HEK293 (cell line): ENCODE results near the gene CATSPERE.

Experiments
- CTCF ChIA-PET: fragments of 350-600 bp; formaldehyde crosslinking; extraction: SDS; loops from one replicate; lab custom pipeline; 2021; ENCODE audit warnings: antibody characterized with exemption; lab: Yijun Ruan, JAX
- POLR2A ChIA-PET: fragments of 300-600 bp; formaldehyde crosslinking; extraction: SDS; loops from one replicate; lab custom pipeline; 2020; ENCODE audit warnings: antibody characterized with exemption, inconsistent platforms; lab: Yijun Ruan, JAX
- H3K27ac ChIP-seq: fragments of 200-500 bp; sonication (Bioruptor generic); 2 replicates; pipeline ENCODE4 v1.5.1; 2014; ENCODE audit warnings: low read depth, low read length, control low read depth, inconsistent platforms; ENCODE audit errors: extremely low read depth
- H3K36me3 ChIP-seq, 2 experiments: fragments of 200-500 bp in 1 of 2; sonication (Bioruptor generic) in 1 of 2; 1 replicate in 1 of 2; 2 replicates in 1 of 2; pipeline ENCODE4 v1.5.1; 2014 to 2017; ENCODE audit warnings: inconsistent platforms in 2 of 2, low read length in 2 of 2; ENCODE audit not compliant: control insufficient read depth in 2 of 2, insufficient read depth in 1 of 2
- H3K4me1 ChIP-seq: fragments of 200-500 bp; sonication (Bioruptor generic); 2 replicates; pipeline ENCODE4 v1.5.1; 2014; ENCODE audit warnings: mild to moderate bottlenecking, low read length, inconsistent platforms; ENCODE audit not compliant: control insufficient read depth, insufficient read depth
- H3K4me3 ChIP-seq: 2 replicates; pipeline ENCODE4 v1.5.1; 2011; ENCODE audit warnings: low read depth, mild to moderate bottlenecking, control low read depth, low read length, moderate library complexity
- H3K9me3 ChIP-seq: fragments of 200-500 bp; sonication (Bioruptor generic); 2 replicates; pipeline ENCODE4 v1.5.1; 2014; ENCODE audit warnings: low read depth, low read length, inconsistent platforms; ENCODE audit not compliant: control insufficient read depth, insufficient read depth
- GLIS1 ChIP-seq: fragments of 450-650 bp; formaldehyde crosslinking; IDR thresholded peaks from 2 replicates; pipeline ENCODE4 v1.5.1; 2016; ENCODE audit warnings: missing biosample characterization, missing genetic modification characterization
- KLF16 ChIP-seq: fragments of 450-650 bp; formaldehyde crosslinking; IDR thresholded peaks from 2 replicates; pipeline ENCODE4 v1.5.1; 2017; ENCODE audit warnings: missing biosample characterization, missing genetic modification characterization
- KLF9 ChIP-seq: fragments of 450-650 bp; formaldehyde crosslinking; IDR thresholded peaks from 2 replicates; pipeline ENCODE4 v1.5.1; 2016; ENCODE audit warnings: missing biosample characterization, missing genetic modification characterization, low read depth
- MEIS1 ChIP-seq: sonication (generic); formaldehyde crosslinking; IDR thresholded peaks from 2 replicates; pipeline ENCODE4 v1.8.1; 2022; ENCODE audit warnings: missing genetic modification reagents, mild to moderate bottlenecking, borderline replicate concordance
- SCRT1 ChIP-seq: fragments of 450-650 bp; formaldehyde crosslinking; IDR thresholded peaks from 2 replicates; pipeline ENCODE4 v1.5.1; 2016; ENCODE audit warnings: missing biosample characterization, missing genetic modification characterization, borderline replicate concordance
- SP2 ChIP-seq: fragments of 450-650 bp; formaldehyde crosslinking; IDR thresholded peaks from 2 replicates; pipeline ENCODE4 v1.5.1; 2016; ENCODE audit warnings: missing biosample characterization, missing genetic modification characterization
- SP3 ChIP-seq: fragments of 450-650 bp; formaldehyde crosslinking; IDR thresholded peaks from 2 replicates; pipeline ENCODE4 v1.5.1; 2016; ENCODE audit warnings: missing biosample characterization, missing genetic modification characterization
- ZNF132 ChIP-seq: fragments of 450-650 bp; formaldehyde crosslinking; IDR thresholded peaks from 2 replicates; pipeline ENCODE4 v1.5.1; 2017; ENCODE audit warnings: missing biosample characterization, missing genetic modification characterization, borderline replicate concordance
- ZNF239 ChIP-seq: fragments of 450-650 bp; formaldehyde crosslinking; IDR thresholded peaks from 2 replicates; pipeline ENCODE4 v1.5.1; 2016; ENCODE audit warnings: missing biosample characterization, missing genetic modification characterization
- ZNF24 ChIP-seq: fragments of 450-650 bp; formaldehyde crosslinking; IDR thresholded peaks from 2 replicates; pipeline ENCODE4 v1.5.1; 2016; ENCODE audit warnings: missing biosample characterization, missing genetic modification characterization
- ZNF274 ChIP-seq, 2 experiments: fragments of 200-500 bp in 1 of 2; fragments of 450-650 bp in 1 of 2; sonication (Bioruptor generic) in 1 of 2; formaldehyde crosslinking in 1 of 2; IDR thresholded peaks; 2 replicates each; pipeline versions ENCODE4 v1.5.1 to v1.6.1; 2014 to 2016; ENCODE audit warnings: borderline replicate concordance in 1 of 2, inconsistent platforms in 1 of 2, low read length in 1 of 2, missing biosample characterization in 1 of 2, missing genetic modification characterization in 1 of 2
- ZNF629 ChIP-seq: fragments of 450-650 bp; formaldehyde crosslinking; IDR thresholded peaks from 2 replicates; pipeline ENCODE4 v1.5.1; 2017; ENCODE audit warnings: missing biosample characterization, missing genetic modification characterization
- ZNF658 ChIP-seq: fragments of 450-650 bp; formaldehyde crosslinking; IDR thresholded peaks from 2 replicates; pipeline ENCODE4; 2016; ENCODE audit warnings: missing biosample characterization, missing genetic modification characterization
- ZNF707 ChIP-seq: fragments of 450-650 bp; formaldehyde crosslinking; IDR thresholded peaks from 2 replicates; pipeline ENCODE4 v1.5.1; 2016; ENCODE audit warnings: missing biosample characterization, missing genetic modification characterization
- ZNF777 ChIP-seq: fragments of 450-650 bp; formaldehyde crosslinking; IDR thresholded peaks from 2 replicates; pipeline ENCODE4 v1.5.1; 2017; ENCODE audit warnings: missing biosample characterization, missing genetic modification characterization, borderline replicate concordance
- ZNF791 ChIP-seq: fragments of 450-650 bp; formaldehyde crosslinking; IDR thresholded peaks from 2 replicates; pipeline ENCODE4 v1.5.1; 2016; ENCODE audit warnings: missing biosample characterization, missing genetic modification characterization
- TF ChIP-seq, protein P1 (sequence below): fragments of 450-650 bp; formaldehyde crosslinking; IDR thresholded peaks from 2 replicates; pipeline ENCODE4 v1.5.1; 2017; ENCODE audit warnings: missing biosample characterization, missing genetic modification characterization
- TF ChIP-seq, protein P2 (sequence below): fragments of 450-650 bp; formaldehyde crosslinking; IDR thresholded peaks from 2 replicates; pipeline ENCODE4 v1.5.1; 2016; ENCODE audit warnings: missing biosample characterization, missing genetic modification characterization
- TF ChIP-seq, protein P3 (sequence below): fragments of 450-650 bp; formaldehyde crosslinking; conservative IDR thresholded peaks from 2 replicates; pipeline ENCODE4 v1.5.1; 2016; ENCODE audit warnings: low read depth, missing biosample characterization, missing genetic modification characterization
- TF ChIP-seq, protein P4 (sequence below): fragments of 450-650 bp; formaldehyde crosslinking; optimal IDR thresholded peaks from 2 replicates; pipeline ENCODE3; 2016; ENCODE audit warnings: missing biosample characterization, mild to moderate bottlenecking, missing genetic modification characterization
- TF ChIP-seq, protein P5 (sequence below): fragments of 450-650 bp; formaldehyde crosslinking; IDR thresholded peaks from 2 replicates; pipeline ENCODE4 v1.5.1; 2016; ENCODE audit warnings: missing biosample characterization, missing genetic modification characterization

The CATSPERE gene

DNA sequence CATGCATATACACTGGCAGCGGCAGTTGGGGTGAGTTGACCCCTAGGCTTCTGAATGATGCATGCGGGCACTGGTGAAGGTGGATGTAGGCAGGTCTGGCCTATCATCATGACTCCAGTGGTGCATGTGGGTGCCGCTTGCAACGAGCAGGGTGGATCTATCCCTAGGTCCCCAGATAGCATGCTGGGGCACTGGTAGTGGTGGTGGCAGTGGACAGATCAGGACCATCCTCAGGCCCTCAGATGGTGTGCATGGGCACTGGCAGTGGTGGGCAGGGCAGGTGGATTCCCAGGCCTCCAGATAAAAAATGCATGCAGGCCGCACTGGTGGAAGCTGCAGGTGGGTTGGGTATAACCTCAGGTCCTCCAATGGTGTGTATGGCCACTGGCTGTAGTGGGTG is 52.4 kb downstream of the CATSPERE start:
- ChIA-PET CTCF (interaction anchor here (0.6 kb wide), 1 partner anchor 57 kb away, joined by 3 read pairs; no protein-coding TSS in a partner anchor), POLR2A (no interaction called here)
- no peak overlapping the region for H3K4me3 ChIP-seq
- H3K9me3 ChIP-seq: no peaks in the 10 kb centered on the region
- no peaks in the 10 kb centered on the region for H3K4me1 ChIP-seq
- H3K27ac ChIP-seq: no peak overlapping the region
- H3K36me3 ChIP-seq: no peaks in the 10 kb centered on the region
- TF ChIP-seq, protein P1, sequence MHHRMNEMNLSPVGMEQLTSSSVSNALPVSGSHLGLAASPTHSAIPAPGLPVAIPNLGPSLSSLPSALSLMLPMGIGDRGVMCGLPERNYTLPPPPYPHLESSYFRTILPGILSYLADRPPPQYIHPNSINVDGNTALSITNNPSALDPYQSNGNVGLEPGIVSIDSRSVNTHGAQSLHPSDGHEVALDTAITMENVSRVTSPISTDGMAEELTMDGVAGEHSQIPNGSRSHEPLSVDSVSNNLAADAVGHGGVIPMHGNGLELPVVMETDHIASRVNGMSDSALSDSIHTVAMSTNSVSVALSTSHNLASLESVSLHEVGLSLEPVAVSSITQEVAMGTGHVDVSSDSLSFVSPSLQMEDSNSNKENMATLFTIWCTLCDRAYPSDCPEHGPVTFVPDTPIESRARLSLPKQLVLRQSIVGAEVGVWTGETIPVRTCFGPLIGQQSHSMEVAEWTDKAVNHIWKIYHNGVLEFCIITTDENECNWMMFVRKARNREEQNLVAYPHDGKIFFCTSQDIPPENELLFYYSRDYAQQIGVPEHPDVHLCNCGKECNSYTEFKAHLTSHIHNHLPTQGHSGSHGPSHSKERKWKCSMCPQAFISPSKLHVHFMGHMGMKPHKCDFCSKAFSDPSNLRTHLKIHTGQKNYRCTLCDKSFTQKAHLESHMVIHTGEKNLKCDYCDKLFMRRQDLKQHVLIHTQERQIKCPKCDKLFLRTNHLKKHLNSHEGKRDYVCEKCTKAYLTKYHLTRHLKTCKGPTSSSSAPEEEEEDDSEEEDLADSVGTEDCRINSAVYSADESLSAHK (tag by site-specific recombination): no peak
- TF ChIP-seq ZNF791 (tag by site-specific recombination) (no peak), SCRT1 (no peak), SP2 (tag by site-specific recombination) (no peak), GLIS1 (tag by site-specific recombination) (no peak), SP3 (no peak), MEIS1 (CRISPR knock-in tag) (no peak), ZNF629 (tag by site-specific recombination) (no peak), ZNF239 (tag by site-specific recombination) (no peak), ZNF24 (tag by site-specific recombination) (no peak), KLF9 (tag by site-specific recombination) (no peak)
- TF ChIP-seq, protein P2, sequence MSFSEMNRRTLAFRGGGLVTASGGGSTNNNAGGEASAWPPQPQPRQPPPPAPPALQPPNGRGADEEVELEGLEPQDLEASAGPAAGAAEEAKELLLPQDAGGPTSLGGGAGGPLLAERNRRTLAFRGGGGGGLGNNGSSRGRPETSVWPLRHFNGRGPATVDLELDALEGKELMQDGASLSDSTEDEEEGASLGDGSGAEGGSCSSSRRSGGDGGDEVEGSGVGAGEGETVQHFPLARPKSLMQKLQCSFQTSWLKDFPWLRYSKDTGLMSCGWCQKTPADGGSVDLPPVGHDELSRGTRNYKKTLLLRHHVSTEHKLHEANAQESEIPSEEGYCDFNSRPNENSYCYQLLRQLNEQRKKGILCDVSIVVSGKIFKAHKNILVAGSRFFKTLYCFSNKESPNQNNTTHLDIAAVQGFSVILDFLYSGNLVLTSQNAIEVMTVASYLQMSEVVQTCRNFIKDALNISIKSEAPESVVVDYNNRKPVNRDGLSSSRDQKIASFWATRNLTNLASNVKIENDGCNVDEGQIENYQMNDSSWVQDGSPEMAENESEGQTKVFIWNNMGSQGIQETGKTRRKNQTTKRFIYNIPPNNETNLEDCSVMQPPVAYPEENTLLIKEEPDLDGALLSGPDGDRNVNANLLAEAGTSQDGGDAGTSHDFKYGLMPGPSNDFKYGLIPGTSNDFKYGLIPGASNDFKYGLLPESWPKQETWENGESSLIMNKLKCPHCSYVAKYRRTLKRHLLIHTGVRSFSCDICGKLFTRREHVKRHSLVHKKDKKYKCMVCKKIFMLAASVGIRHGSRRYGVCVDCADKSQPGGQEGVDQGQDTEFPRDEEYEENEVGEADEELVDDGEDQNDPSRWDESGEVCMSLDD (tag by site-specific recombination): no peak
- TF ChIP-seq, protein P3, sequence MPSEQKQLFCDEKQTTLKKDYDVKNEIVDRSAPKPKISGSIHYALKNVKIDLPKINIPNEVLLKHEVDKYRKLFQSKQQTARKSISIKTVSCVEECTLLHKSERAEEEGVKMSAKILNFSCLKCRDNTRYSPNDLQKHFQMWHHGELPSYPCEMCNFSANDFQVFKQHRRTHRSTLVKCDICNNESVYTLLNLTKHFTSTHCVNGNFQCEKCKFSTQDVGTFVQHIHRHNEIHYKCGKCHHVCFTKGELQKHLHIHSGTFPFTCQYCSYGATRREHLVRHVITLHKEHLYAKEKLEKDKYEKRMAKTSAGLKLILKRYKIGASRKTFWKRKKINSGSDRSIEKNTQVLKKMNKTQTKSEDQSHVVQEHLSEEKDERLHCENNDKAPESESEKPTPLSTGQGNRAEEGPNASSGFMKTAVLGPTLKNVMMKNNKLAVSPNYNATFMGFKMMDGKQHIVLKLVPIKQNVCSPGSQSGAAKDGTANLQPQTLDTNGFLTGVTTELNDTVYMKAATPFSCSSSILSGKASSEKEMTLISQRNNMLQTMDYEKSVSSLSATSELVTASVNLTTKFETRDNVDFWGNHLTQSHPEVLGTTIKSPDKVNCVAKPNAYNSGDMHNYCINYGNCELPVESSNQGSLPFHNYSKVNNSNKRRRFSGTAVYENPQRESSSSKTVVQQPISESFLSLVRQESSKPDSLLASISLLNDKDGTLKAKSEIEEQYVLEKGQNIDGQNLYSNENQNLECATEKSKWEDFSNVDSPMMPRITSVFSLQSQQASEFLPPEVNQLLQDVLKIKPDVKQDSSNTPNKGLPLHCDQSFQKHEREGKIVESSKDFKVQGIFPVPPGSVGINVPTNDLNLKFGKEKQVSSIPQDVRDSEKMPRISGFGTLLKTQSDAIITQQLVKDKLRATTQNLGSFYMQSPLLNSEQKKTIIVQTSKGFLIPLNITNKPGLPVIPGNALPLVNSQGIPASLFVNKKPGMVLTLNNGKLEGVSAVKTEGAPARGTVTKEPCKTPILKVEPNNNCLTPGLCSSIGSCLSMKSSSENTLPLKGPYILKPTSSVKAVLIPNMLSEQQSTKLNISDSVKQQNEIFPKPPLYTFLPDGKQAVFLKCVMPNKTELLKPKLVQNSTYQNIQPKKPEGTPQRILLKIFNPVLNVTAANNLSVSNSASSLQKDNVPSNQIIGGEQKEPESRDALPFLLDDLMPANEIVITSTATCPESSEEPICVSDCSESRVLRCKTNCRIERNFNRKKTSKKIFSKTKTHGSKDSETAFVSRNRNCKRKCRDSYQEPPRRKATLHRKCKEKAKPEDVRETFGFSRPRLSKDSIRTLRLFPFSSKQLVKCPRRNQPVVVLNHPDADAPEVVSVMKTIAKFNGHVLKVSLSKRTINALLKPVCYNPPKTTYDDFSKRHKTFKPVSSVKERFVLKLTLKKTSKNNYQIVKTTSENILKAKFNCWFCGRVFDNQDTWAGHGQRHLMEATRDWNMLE (tag by site-specific recombination): no peak
- TF ChIP-seq, protein P4, sequence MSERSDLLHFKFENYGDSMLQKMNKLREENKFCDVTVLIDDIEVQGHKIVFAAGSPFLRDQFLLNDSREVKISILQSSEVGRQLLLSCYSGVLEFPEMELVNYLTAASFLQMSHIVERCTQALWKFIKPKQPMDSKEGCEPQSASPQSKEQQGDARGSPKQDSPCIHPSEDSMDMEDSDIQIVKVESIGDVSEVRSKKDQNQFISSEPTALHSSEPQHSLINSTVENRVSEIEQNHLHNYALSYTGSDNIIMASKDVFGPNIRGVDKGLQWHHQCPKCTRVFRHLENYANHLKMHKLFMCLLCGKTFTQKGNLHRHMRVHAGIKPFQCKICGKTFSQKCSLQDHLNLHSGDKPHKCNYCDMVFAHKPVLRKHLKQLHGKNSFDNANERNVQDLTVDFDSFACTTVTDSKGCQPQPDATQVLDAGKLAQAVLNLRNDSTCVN (tag by site-specific recombination): no peak

DNA sequence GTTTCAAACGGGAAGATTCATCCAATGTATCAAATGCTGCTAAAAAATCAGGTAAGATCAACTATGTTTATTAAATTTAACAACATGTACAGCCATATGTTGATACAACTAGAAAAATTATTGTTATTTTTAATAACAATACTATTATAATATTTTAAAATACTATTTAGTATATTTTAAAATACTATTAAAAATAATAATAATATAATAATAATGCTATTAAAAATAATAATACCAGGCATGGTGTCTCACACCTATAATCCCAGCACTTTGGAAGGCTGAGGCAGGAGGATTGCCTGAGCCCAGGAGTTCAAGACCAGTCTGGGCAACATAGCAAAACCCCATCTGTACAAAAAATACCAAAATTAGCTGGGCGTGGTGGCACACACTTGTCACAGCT is 54.6 kb downstream of the CATSPERE start:
- no peaks in the 10 kb centered on the region for H3K4me1 ChIP-seq
- CTCF ChIA-PET: no interaction called here
- POLR2A ChIA-PET: no interaction called here
- no peak for TF ChIP-seq ZNF658 (tag by site-specific recombination)
- no peak for TF ChIP-seq SP2 (tag by site-specific recombination)
- no peak for TF ChIP-seq KLF16
- TF ChIP-seq ZNF707 (tag by site-specific recombination): no peak
- TF ChIP-seq ZNF132: no peak
- TF ChIP-seq, protein P5, sequence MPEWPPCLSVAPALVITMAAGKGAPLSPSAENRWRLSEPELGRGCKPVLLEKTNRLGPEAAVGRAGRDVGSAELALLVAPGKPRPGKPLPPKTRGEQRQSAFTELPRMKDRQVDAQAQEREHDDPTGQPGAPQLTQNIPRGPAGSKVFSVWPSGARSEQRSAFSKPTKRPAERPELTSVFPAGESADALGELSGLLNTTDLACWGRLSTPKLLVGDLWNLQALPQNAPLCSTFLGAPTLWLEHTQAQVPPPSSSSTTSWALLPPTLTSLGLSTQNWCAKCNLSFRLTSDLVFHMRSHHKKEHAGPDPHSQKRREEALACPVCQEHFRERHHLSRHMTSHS (tag by site-specific recombination): no peak
- no peak for TF ChIP-seq ZNF274 (IDR thresholded peaks at IDR 0.05; ENCODE audit: low read length)
- no peak for TF ChIP-seq ZNF274 (tag by site-specific recombination; IDR thresholded peaks at IDR 0.05; ENCODE audit: borderline replicate concordance)
- TF ChIP-seq ZNF777: no peak
- TF ChIP-seq MEIS1 (CRISPR knock-in tag): no peak

More for the DNA sequence above, 54.6 kb downstream of the CATSPERE start:
- no peak overlapping the region for H3K27ac ChIP-seq
- H3K36me3 ChIP-seq: no peaks in the 10 kb centered on the region
- H3K9me3 ChIP-seq: no peaks in the 10 kb centered on the region
- H3K4me3 ChIP-seq: no peak overlapping the region
